DND-41 (cell line): ENCODE measurements around the gene RPRM.

ENCODE experiments used
- CTCF ChIP-seq: IDR thresholded peaks from 2 replicates; pipeline ENCODE4 v1.5.1; 2012; ENCODE audit warnings: borderline replicate concordance, low read length, moderate library complexity, mild to moderate bottlenecking; ENCODE audit not compliant: poor library complexity, severe bottlenecking; ENCODE audit errors: extremely low read depth
- EZH2 ChIP-seq: IDR thresholded peaks from 3 replicates; pipeline ENCODE4 v1.6.1; 2012; ENCODE audit warnings: borderline replicate concordance, low read depth, mild to moderate bottlenecking, moderate library complexity, low read length, inconsistent platforms; ENCODE audit not compliant: severe bottlenecking

- TF ChIP-seq EZH2 (no peak), CTCF (no peak)
These were observed at the start of gene RPRM for GRCh38 chr2:153478289-153479261.
